ENCODE measurements around the gene NAT16. TPM values are rescaled to one million over a fixed set of nuclear protein-coding genes. Genes with fewer than 3 reads are reported as not detected.
A peak's percentile ranks its signal among the peaks of the same experiment; 100 is the strongest.

NAT16 gene
- total and polyA plus RNA-seq, 2 of the 8 experiments (the other 6 are each of a cell fraction or from before 2014, with no cell fraction given): 0.26 to 0.84 TPM

DNA sequence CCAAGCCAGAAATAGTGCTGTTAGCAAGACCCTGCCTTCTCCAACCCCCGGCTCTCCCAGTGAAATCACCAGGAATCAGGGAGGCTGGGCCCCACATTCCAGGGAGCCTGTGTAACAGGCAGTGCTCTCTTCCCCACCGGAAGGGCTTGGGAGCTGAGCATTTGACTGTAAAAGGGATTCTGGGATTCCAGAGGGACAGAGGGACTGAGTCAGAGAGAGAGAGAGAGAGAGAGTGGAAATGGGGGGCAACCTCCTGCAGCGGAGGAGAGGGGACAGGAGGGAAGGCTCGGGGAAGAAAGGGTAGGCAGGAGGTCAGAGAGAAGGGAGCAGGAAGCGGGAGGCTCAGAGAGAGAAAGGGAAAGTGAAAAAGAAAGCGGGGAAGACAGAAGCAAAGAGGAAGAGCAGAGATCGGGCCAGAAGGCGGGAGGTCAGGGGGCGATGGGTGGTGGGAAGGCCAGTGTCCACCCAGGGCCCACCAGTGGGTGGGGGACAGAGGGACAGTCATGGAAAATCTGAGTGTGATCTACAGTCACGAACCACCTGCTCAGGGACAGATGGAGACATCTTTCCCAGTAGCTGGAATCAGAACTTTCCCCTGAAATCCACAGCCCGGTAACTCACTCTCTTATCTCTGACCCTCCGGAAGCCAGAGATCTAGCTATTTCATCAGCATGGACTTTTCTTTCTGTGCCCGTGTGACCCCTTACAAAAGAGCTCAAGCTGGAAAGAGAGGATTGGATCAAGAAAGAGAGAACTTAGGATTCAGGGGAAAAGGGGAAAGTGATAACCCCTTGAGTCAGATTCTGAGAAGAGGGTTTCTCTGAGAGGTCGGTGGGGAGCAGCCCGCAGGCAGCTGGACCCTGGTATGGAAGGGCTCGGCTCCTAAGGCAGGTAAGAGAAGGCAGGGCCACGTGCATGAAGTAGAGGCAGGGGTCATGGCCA lies 57.8 kb downstream of the NAT16 start:
- ChIA-PET CTCF (ENCODE audit: partially characterized antibody) (interaction anchor here (0.7 to 8.3 kb wide), 9 partner anchors 9 to 270 kb away, joined by 3 to 80 read pairs (median 3); partner anchors contain the start of genes MUC17 and SLC12A9), POLR2A (ENCODE audit: partially characterized antibody) (interaction anchor here (0.6 to 2.1 kb wide), 12 partner anchors 11 to 123 kb away, joined by 3 to 8 read pairs (median 3); partner anchors contain the start of gene FIS1)
- Histone ChIP-seq H3K4me1 (replicated peaks in 1 of 4; ENCODE audit: control insufficient read depth in 3 of 4, insufficient read depth in 4 of 4, low read length in 3 of 4) (peaks cover 8 to 19% (median 13%) of the 10 kb centered on the region in 4 experiments), H3K9ac (replicated peaks in 1 of 4; ENCODE audit: extremely low read depth in 1 of 4, low read depth in 3 of 4, low read length in 3 of 4) (0 out of 7 replicates have a peak overlapping the region, but pooled peaks of 1 of the 4 experiments have one; percentile 25), H3K79me1 (ENCODE audit: low read depth, low read length) (no peaks in the 10 kb centered on the region), H3K27me3 (replicated peaks in 1 of 4; ENCODE audit: control insufficient read depth in 3 of 4, extremely low read depth in 1 of 4, insufficient read depth in 3 of 4, low read length in 3 of 4) (no peaks in the 10 kb centered on the region; a peak in 1 of 7 replicates), H3K23me2 (ENCODE audit: low read depth, low read length) (no peaks in the 10 kb centered on the region; the same call in 1 of the 2 replicates), H3K79me2 (ENCODE audit: control insufficient read depth in 1 of 2, insufficient read depth in 2 of 2, low read length in 2 of 2) (no peaks in the 10 kb centered on the region), H2AK5ac (ENCODE audit: low read depth, low read length) (no peak overlapping the region; the same call in 1 of the 2 replicates), H2BK12ac (ENCODE audit: low read depth, low read length) (peak overlapping the region; percentile 90; the same call in 1 of the 2 replicates), H3K4me2 (ENCODE audit: insufficient read depth in 1 of 2, low read depth in 2 of 2, low read length in 2 of 2) (no peak overlapping the region; a peak in 1 of 4 replicates), H3K27ac (ENCODE audit: low read depth, low read length) (0 out of 2 replicates have a peak overlapping the region, but pooled peaks have one; percentile 22), H3K56ac (replicated peaks; ENCODE audit: insufficient read length, low read depth, low read length) (peak overlapping the region; percentile 83), H3K14ac (ENCODE audit: insufficient read length) (no peak overlapping the region), H4K8ac (ENCODE audit: extremely low read depth, insufficient read depth, low read length) (no peak overlapping the region; the same call in 1 of the 2 replicates), H3K18ac (ENCODE audit: extremely low read depth, low read length) (peak overlapping the region; percentile 93), H2BK5ac (ENCODE audit: low read depth, low read length) (peak overlapping the region; percentile 88; the same call in 1 of the 2 replicates), H2AFZ (ENCODE audit: low read length) (peak overlapping the region; percentile 80; the same call in 1 of the 2 replicates), H3K4ac (replicated peaks; ENCODE audit: insufficient read length, low read depth, low read length) (no peak overlapping the region), H4K91ac (replicated peaks; ENCODE audit: insufficient read length, low read length) (peak overlapping the region; percentile 95), H3K4me3 (ENCODE audit: extremely low read depth in 1 of 4, insufficient read depth in 2 of 4, low read depth in 3 of 4, low read length in 4 of 4) (0 out of 8 replicates have a peak overlapping the region, but pooled peaks of 1 of the 4 experiments have one; percentile 10), H2BK20ac (ENCODE audit: low read length) (peak overlapping the region; percentile 98; the same call in 1 of the 2 replicates), H4K20me1 (replicated peaks in 1 of 2; ENCODE audit: control insufficient read depth in 1 of 2, insufficient read depth in 2 of 2, low read length in 2 of 2) (no peaks in the 10 kb centered on the region), H2BK120ac (replicated peaks; ENCODE audit: low read depth, low read length) (peak overlapping the region; percentile 82), H3K23ac (ENCODE audit: insufficient read length) (no peak overlapping the region), H4K5ac (ENCODE audit: insufficient read length, low read depth, low read length) (peak overlapping the region; percentile 2), H3K36me3 (ENCODE audit: control insufficient read depth in 2 of 4, insufficient read depth in 4 of 4, low read length in 3 of 4) (no peaks in the 10 kb centered on the region), H2BK15ac (ENCODE audit: low read length) (no peak overlapping the region), H3K9me3 (ENCODE audit: insufficient read depth in 2 of 2, low read depth in 1 of 2, low read length in 1 of 2) (peaks cover 0 to 4% of the 10 kb centered on the region in 2 experiments; a peak in 1 of 4 replicates)
- WGBS, 2 experiments (ENCODE audit: extremely low coverage in 1 of 2, insufficient coverage in 1 of 2, insufficient read length in 1 of 2, insufficient replicate concordance in 2 of 2, low coverage in 1 of 2, low lambda C conversion rate in 2 of 2, missing lambda C conversion rate in 1 of 2): 48% methylated on average over 13 of the region's 17 CpGs; no CpG with 5 or more reads in 1 of the 2 experiments
- DNase-seq (ENCODE audit: low read depth in 1 of 2, low spot score in 2 of 2) (peak in 1 of 2 experiments; percentile 70), FAIRE-seq (no peak)
- TF ChIP-seq SUZ12 (IDR thresholded peaks at IDR 0.05; ENCODE audit: low read length) (no peak), SP1 (IDR thresholded peaks at IDR 0.05; ENCODE audit: low read depth, low read length) (0 out of 2 replicates have a peak, but pooled peaks have one; percentile 32), MAFK (IDR thresholded peaks at IDR 0.05; ENCODE audit: low read depth, low read length) (no peak), JUND (IDR thresholded peaks at IDR 0.05; ENCODE audit: low read length) (peak; percentile 73), YY1 (IDR thresholded peaks at IDR 0.05; ENCODE audit: low read depth, low read length) (0 out of 2 replicates have a peak, but pooled peaks have one; percentile 20), TBP (IDR thresholded peaks at IDR 0.05; ENCODE audit: low read depth, low read length) (no peak), TEAD4 (IDR thresholded peaks at IDR 0.05; ENCODE audit: low read depth, low read length) (peak; percentile 91), KDM4A (IDR thresholded peaks at IDR 0.05; ENCODE audit: low read depth, low read length, severe bottlenecking) (no peak), SIX5 (IDR thresholded peaks at IDR 0.05; ENCODE audit: low read depth, low read length) (no peak)
- TF ChIP-seq, protein P1, sequence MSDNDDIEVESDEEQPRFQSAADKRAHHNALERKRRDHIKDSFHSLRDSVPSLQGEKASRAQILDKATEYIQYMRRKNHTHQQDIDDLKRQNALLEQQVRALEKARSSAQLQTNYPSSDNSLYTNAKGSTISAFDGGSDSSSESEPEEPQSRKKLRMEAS (IDR thresholded peaks at IDR 0.05): 0 out of 2 replicates have a peak, but pooled peaks have one; percentile 15

All from H1 (cell line).